GM12872 (cell line): ENCODE results near the gene LATS2.

ENCODE experiments used
- TF ChIP-seq, protein P1 (sequence below): IDR thresholded peaks from 3 replicates; pipeline ENCODE4 v1.5.1; 2011; ENCODE audit warnings: low read depth, mild to moderate bottlenecking, low read length, moderate library complexity; ENCODE audit not compliant: insufficient read depth

The LATS2 gene

DNA sequence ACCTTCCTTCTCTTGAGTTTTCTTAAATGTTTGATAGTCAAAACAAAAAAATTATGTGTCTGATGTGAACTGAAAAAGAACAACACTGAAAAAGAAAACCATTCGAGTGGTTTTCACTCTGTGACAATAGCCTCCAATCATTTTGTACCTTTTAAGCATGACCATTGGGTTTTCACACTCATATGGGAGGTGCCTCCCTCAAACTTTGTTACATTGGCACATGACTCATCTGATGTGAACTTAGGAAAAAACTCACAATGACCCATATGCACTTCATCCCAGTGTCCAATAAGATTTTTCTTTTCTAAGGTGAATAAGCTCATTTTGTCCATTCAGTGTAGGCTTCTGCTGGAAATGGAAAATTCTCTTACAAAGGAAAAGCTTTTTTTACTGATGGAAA lies 92.2 kb downstream of the LATS2 start:
- TF ChIP-seq, protein P1, sequence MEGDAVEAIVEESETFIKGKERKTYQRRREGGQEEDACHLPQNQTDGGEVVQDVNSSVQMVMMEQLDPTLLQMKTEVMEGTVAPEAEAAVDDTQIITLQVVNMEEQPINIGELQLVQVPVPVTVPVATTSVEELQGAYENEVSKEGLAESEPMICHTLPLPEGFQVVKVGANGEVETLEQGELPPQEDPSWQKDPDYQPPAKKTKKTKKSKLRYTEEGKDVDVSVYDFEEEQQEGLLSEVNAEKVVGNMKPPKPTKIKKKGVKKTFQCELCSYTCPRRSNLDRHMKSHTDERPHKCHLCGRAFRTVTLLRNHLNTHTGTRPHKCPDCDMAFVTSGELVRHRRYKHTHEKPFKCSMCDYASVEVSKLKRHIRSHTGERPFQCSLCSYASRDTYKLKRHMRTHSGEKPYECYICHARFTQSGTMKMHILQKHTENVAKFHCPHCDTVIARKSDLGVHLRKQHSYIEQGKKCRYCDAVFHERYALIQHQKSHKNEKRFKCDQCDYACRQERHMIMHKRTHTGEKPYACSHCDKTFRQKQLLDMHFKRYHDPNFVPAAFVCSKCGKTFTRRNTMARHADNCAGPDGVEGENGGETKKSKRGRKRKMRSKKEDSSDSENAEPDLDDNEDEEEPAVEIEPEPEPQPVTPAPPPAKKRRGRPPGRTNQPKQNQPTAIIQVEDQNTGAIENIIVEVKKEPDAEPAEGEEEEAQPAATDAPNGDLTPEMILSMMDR: no peak

DNA sequence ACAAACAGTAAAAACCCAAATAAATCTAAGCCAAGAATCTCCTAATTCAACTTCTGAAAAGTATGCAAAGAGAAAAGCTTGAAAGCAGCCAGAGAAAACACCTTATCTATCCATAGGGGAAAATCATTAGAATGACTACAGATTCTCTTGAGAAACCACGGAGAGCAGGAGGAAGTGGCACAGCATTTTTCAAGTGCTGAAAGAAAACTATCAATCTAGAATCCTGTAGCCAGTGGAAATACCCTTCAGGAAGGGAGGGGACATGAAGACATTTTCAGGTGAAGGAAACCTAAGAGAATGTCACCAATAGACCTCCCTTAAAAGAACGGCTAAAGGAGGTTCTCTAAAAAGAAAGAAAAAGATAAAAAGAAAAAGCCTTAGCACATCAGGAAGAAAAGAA lies 92.6 kb downstream of the LATS2 start:
- TF ChIP-seq, protein P1: no peak

DNA sequence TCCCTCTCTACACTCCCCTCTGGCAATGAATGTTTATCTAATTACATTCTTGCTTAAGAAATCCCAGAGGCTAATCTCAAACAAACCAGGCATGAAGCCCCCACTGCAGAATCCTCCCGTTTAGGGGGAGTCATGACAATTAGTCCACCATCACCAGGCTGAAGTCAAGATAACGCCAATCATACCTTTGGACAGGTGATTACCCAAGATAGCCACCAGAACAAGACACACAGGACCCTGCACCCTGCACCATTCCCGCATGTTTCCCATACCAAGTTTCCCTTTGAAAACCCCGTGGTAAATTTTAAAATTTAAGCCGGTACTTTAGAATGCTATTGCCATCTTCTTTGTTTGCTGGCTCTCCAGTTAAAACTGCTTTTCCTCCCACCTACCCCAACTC lies 94.0 kb downstream of the LATS2 start:
- TF ChIP-seq, protein P1: no peak

DNA sequence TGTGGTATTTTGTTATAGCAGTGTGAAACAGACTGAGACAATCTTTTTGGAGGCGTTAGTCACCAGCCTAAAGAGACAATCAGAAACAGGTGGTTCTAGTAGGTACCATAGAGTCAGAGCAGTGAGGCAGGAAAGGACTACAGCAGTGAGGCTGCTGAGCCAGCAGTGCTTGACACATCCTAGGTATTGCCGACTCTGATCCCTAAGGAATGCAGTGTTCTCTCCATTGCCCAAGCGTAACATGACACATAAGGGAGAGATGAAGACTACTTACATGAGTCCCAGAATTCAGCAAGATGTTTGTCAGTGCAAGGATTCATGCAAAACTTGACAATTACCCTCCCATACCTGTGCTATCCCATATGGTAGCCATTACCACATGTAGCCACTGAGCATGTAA lies 96.5 kb downstream of the LATS2 start:
- TF ChIP-seq, protein P1: no peak

DNA sequence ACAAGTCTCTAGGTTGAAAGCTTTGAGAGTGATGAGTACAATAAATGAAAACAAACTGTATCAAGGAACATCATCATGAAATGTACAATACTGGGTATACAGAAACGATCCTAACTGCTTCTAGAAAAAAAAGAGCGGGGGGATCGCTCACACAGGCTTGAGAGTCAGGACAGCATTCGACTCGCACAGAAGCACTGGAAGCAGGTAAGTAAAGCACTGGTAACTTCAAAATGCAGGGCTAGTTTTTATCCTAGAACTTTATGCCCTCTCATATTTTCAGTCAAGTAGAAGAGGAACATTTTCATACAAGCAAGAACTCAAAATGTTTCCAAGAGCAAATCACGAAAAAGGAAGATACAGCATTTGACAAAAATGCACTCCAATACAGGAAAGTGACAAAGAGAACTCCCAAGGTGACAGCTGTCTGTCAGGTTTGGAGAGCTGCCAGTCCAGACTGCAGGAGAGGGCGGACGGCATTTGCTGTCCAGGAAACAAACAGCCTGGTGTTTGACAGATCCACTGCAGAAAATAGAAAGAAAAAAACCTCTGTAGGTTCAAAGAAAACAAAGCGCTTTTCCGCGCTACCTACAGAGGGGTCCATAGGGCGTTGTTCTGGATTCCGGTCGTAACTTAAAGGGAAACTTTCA lies 100.6 kb downstream of the LATS2 start:
- TF ChIP-seq, protein P1: no peak

DNA sequence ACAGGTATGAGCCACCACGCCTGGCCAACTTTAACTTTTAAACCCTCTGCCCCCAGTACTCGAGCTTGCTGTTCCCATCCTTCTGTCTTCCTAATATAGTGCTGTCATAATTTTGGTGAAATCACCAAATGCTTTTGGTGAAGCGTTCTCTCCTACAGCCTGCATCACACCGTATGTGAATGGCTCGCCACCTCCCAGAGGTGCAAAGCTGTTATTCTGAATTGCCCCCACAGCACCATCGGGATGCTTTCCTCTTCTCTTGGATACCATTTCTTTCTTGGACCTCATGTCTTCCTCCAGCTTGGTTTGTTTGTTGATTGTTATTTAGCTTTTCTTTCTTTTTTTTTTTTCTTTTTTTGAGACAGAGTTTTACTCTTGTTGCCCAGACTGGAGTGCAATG lies 105.9 kb downstream of the LATS2 start:
- TF ChIP-seq, protein P1: no peak

DNA sequence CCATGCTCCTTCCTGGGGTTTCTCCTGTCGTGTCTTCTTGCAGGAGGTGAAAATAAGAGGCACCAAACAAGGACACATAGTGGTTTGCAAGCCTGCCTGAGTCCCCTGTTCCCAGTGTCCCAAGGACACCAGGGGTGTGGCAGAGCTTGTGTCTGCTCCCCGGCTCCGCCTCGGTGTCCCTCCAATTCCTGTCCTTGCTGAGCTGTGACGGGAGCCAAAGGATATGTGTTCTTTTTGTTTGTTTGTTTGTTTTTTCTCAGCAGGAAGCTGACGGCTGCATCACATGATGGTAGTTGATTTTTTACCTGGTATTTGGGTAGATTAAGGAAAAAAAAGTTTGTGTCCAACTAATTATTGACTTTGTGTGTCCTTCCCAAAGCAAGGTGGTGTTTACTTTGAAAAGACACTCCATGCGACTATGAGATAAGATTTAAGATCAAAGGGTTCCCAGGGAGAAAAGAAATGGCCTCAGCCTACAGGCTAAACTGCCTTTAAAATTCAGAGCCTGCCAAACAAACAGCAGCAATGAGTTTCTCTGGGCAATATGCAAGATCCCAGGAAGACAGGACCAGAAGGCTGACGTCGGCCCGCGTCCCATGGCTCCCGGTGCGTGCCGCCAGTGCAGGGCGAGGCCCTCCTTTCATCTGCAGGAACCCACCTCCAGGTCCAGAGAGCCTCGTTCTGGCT lies 108.0 kb downstream of the LATS2 start:
- TF ChIP-seq, protein P1: no peak
